ENCODE measurements around the gene MEF2C.

- TF ChIP-seq CTCF (IDR thresholded peaks at IDR 0.05; ENCODE audit: low read depth, low read length, missing input control): no peak
- TF ChIP-seq YY1 (IDR thresholded peaks at IDR 0.05): no peak
- TF ChIP-seq FOXA1 (IDR thresholded peaks at IDR 0.05): no peak
- no peak for TF ChIP-seq RAD21 (IDR thresholded peaks at IDR 0.05)
- TF ChIP-seq SP1 (IDR thresholded peaks at IDR 0.05): no peak
- no peak for TF ChIP-seq TAF1 (conservative IDR thresholded peaks at IDR 0.05)
Observed at GRCh38 chr5:88807327-88807726, 75.7 kb downstream of the MEF2C start.
